HepG2 (cell line): ENCODE results near the gene PLEKHB2. TPM values are rescaled to one million over a fixed set of nuclear protein-coding genes. Genes with fewer than 3 reads are reported as not detected.

Experiments
- BRD4 ChIP-seq: sonication (generic); formaldehyde crosslinking; IDR thresholded peaks from 2 replicates; pipeline ENCODE4 v1.4.0; 2020; ENCODE audit warnings: missing genetic modification reagents
- IRF2 ChIP-seq: IDR thresholded peaks from 2 replicates; pipeline ENCODE4 v1.6.1; 2018; ENCODE audit warnings: missing genetic modification reagents, missing compliant biosample characterization
- POLR2G ChIP-seq: fragments of 200-400 bp; formaldehyde crosslinking; IDR thresholded peaks from 2 replicates; pipeline ENCODE4 v1.6.1; 2018; ENCODE audit warnings: mild to moderate bottlenecking, low read depth, low read length, moderate library complexity
- RCOR2 ChIP-seq: IDR thresholded peaks from 2 replicates; pipeline ENCODE4 v1.6.1; 2016; ENCODE audit warnings: missing biosample characterization, missing genetic modification reagents
- SALL1 ChIP-seq: sonication (generic); formaldehyde crosslinking; IDR thresholded peaks from 2 replicates; pipeline ENCODE4 v1.8.0; 2022; ENCODE audit warnings: mild to moderate bottlenecking, missing genetic modification reagents
- SP4 ChIP-seq: sonication (generic); formaldehyde crosslinking; IDR thresholded peaks from 2 replicates; pipeline ENCODE4 v1.8.1; 2023; ENCODE audit warnings: mild to moderate bottlenecking, missing genetic modification reagents
- ZC3H4 ChIP-seq: sonication (generic); formaldehyde crosslinking; IDR thresholded peaks from 2 replicates; pipeline ENCODE4 v1.4.0; 2020; ENCODE audit warnings: missing genetic modification reagents, borderline replicate concordance
- ZNF124 ChIP-seq: sonication (generic); formaldehyde crosslinking; IDR thresholded peaks from 2 replicates; pipeline ENCODE4 v1.4.0; 2020; ENCODE audit warnings: missing genetic modification reagents
- ZNF224 ChIP-seq: sonication (generic); formaldehyde crosslinking; IDR thresholded peaks from 2 replicates; pipeline ENCODE4 v1.5.0; 2020; ENCODE audit warnings: mild to moderate bottlenecking, missing genetic modification reagents
- ZNF644 ChIP-seq: IDR thresholded peaks from 2 replicates; pipeline ENCODE4 v1.6.1; 2016; ENCODE audit warnings: low read depth
- ZNF768 ChIP-seq: sonication (generic); formaldehyde crosslinking; IDR thresholded peaks from 2 replicates; pipeline ENCODE4 v1.4.0; 2020; ENCODE audit warnings: missing genetic modification reagents
- polyA plus RNA-seq, 8 experiments: library from polyadenylated mRNA; depleted of rRNA in 3 of 8; stranded (reverse) in 7 of 8; unstranded in 1 of 8; fragments of >200 nt; fragmentation: Illumina TruSeq in 4 of 8; extraction: Trizol in 4 of 8; gene quantifications; 2 replicates each; pipeline versions ENCODE4 v1.2.1 to v1.2.3, GENCODE V29; 2011 to 2016; ENCODE audit warnings: low read depth in 4 of 8, missing spikeins in 1 of 8, mixed read lengths in 1 of 8; ENCODE audit not compliant: insufficient read depth in 1 of 8
- total RNA-seq, 5 experiments: library from RNA; depleted of rRNA; stranded (reverse); fragments of >200 nt; fragmentation: Illumina TruSeq; extraction: Trizol; gene quantifications; 2 replicates each; pipeline ENCODE4 v1.2.3, GENCODE V29; 2016; ENCODE audit warnings: low read depth in 1 of 5
- TF ChIP-seq, protein P1 (sequence below): sonication (generic); formaldehyde crosslinking; IDR thresholded peaks from 2 replicates; pipeline ENCODE4 v1.4.0; 2020; ENCODE audit warnings: missing genetic modification reagents
- TF ChIP-seq, protein P2 (sequence below): IDR thresholded peaks from 2 replicates; pipeline ENCODE4 v1.6.1; 2012; ENCODE audit warnings: inconsistent platforms
- TF ChIP-seq, protein P3 (sequence below): sonication (generic); formaldehyde crosslinking; IDR thresholded peaks from 2 replicates; pipeline ENCODE4 v1.8.0; 2022; ENCODE audit warnings: mild to moderate bottlenecking, missing genetic modification reagents; ENCODE audit not compliant: insufficient replicate concordance
- TF ChIP-seq, protein P4 (sequence below): IDR thresholded peaks from 2 replicates; pipeline ENCODE4 v1.6.1; 2016; ENCODE audit warnings: mild to moderate bottlenecking
- TF ChIP-seq, protein P5 (sequence below): fragments of 450-650 bp; IDR thresholded peaks from 2 replicates; pipeline ENCODE4 v1.6.1; 2016

PLEKHB2 gene
- total and polyA plus RNA-seq, 2 of the 13 experiments (the other 11 are each of a cell fraction or from before 2014, with no cell fraction given), result 73.0 to 78.9 TPM

DNA sequence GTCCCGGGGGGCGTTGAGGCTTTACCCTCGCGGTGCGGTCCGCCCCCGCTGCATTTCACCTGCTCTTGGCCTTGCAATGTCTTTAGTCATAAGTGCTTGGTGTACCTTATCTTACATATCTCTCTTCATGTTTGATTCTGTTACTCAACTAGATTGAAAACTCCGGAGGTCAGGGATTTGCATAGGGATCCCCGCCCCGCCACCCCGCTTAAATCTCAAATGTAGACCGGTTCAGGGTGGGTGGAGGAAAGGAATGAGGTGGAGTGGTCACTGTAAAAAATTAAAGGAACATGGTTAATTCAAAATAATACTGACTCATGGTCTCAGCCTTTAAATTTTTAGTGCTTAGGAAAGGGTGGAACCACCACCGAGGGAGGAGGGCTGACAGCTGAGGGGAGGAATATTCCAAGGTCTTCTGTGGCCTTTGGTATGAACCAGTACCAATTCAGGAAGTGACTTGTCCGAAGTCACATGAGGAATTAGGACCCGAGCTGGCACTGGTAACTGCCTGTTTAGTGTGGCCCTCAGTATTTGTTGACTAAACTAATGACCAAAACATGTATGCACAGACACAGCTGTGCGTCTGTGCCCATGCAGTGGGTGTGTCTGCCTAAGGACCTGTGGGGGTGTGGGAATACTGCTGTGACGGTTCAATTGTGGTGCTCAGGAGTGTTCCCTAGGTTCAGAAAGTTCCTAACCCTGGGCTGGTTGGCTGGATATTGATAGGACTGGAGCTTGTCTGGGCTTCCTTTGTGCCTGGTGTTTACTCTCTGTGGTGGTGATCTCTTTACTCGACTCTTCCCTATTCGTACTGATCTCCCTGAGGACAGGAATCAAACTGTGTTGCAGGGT, 1.0 kb downstream of the PLEKHB2 start (continued):
- TF ChIP-seq, protein P1, sequence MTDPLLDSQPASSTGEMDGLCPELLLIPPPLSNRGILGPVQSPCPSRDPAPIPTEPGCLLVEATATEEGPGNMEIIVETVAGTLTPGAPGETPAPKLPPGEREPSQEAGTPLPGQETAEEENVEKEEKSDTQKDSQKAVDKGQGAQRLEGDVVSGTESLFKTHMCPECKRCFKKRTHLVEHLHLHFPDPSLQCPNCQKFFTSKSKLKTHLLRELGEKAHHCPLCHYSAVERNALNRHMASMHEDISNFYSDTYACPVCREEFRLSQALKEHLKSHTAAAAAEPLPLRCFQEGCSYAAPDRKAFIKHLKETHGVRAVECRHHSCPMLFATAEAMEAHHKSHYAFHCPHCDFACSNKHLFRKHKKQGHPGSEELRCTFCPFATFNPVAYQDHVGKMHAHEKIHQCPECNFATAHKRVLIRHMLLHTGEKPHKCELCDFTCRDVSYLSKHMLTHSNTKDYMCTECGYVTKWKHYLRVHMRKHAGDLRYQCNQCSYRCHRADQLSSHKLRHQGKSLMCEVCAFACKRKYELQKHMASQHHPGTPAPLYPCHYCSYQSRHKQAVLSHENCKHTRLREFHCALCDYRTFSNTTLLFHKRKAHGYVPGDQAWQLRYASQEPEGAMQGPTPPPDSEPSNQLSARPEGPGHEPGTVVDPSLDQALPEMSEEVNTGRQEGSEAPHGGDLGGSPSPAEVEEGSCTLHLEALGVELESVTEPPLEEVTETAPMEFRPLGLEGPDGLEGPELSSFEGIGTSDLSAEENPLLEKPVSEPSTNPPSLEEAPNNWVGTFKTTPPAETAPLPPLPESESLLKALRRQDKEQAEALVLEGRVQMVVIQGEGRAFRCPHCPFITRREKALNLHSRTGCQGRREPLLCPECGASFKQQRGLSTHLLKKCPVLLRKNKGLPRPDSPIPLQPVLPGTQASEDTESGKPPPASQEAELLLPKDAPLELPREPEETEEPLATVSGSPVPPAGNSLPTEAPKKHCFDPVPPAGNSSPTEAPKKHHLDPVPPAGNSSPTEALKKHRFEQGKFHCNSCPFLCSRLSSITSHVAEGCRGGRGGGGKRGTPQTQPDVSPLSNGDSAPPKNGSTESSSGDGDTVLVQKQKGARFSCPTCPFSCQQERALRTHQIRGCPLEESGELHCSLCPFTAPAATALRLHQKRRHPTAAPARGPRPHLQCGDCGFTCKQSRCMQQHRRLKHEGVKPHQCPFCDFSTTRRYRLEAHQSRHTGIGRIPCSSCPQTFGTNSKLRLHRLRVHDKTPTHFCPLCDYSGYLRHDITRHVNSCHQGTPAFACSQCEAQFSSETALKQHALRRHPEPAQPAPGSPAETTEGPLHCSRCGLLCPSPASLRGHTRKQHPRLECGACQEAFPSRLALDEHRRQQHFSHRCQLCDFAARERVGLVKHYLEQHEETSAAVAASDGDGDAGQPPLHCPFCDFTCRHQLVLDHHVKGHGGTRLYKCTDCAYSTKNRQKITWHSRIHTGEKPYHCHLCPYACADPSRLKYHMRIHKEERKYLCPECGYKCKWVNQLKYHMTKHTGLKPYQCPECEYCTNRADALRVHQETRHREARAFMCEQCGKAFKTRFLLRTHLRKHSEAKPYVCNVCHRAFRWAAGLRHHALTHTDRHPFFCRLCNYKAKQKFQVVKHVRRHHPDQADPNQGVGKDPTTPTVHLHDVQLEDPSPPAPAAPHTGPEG (CRISPR knock-in tag), result no peak
- TF ChIP-seq ZNF768 (CRISPR knock-in tag) (no peak), RCOR2 (CRISPR knock-in tag) (0 out of 2 replicates have a peak, but pooled peaks have one; percentile 18), POLR2G (no peak), IRF2 (peak; percentile 75; the same call in 1 of the 2 replicates), ZNF224 (CRISPR knock-in tag) (0 out of 2 replicates have a peak, but pooled peaks have one; percentile 54), SP4 (0 out of 2 replicates have a peak, but pooled peaks have one; percentile 30), ZNF644 (CRISPR knock-in tag) (peak; percentile 63; the same call in 1 of the 2 replicates), ZC3H4 (CRISPR knock-in tag) (0 out of 2 replicates have a peak, but pooled peaks have one; percentile 59), SALL1 (CRISPR knock-in tag) (peak; percentile 87), BRD4 (no peak), ZNF124 (no peak; the same call in none of the 2 replicates)
- TF ChIP-seq, protein P2, sequence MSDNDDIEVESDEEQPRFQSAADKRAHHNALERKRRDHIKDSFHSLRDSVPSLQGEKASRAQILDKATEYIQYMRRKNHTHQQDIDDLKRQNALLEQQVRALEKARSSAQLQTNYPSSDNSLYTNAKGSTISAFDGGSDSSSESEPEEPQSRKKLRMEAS, result peak; percentile 21; the same call in 1 of the 2 replicates
- TF ChIP-seq, protein P3, sequence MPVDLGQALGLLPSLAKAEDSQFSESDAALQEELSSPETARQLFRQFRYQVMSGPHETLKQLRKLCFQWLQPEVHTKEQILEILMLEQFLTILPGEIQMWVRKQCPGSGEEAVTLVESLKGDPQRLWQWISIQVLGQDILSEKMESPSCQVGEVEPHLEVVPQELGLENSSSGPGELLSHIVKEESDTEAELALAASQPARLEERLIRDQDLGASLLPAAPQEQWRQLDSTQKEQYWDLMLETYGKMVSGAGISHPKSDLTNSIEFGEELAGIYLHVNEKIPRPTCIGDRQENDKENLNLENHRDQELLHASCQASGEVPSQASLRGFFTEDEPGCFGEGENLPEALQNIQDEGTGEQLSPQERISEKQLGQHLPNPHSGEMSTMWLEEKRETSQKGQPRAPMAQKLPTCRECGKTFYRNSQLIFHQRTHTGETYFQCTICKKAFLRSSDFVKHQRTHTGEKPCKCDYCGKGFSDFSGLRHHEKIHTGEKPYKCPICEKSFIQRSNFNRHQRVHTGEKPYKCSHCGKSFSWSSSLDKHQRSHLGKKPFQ (CRISPR knock-in tag), result peak; percentile 45
- TF ChIP-seq, protein P4, sequence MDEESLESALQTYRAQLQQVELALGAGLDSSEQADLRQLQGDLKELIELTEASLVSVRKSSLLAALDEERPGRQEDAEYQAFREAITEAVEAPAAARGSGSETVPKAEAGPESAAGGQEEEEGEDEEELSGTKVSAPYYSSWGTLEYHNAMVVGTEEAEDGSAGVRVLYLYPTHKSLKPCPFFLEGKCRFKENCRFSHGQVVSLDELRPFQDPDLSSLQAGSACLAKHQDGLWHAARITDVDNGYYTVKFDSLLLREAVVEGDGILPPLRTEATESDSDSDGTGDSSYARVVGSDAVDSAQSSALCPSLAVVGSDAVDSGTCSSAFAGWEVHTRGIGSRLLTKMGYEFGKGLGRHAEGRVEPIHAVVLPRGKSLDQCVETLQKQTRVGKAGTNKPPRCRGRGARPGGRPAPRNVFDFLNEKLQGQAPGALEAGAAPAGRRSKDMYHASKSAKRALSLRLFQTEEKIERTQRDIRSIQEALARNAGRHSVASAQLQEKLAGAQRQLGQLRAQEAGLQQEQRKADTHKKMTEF (CRISPR knock-in tag), result peak; percentile 42; the same call in 1 of the 2 replicates
- TF ChIP-seq, protein P5, sequence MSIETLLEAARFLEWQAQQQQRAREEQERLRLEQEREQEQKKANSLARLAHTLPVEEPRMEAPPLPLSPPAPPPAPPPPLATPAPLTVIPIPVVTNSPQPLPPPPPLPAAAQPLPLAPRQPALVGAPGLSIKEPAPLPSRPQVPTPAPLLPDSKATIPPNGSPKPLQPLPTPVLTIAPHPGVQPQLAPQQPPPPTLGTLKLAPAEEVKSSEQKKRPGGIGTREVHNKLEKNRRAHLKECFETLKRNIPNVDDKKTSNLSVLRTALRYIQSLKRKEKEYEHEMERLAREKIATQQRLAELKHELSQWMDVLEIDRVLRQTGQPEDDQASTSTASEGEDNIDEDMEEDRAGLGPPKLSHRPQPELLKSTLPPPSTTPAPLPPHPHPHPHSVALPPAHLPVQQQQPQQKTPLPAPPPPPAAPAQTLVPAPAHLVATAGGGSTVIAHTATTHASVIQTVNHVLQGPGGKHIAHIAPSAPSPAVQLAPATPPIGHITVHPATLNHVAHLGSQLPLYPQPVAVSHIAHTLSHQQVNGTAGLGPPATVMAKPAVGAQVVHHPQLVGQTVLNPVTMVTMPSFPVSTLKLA, result 0 out of 2 replicates have a peak, but pooled peaks have one; percentile 10
